Mesenchymal stem cell (in vitro differentiated cells and primary cell): ENCODE data around the gene EXOG.

ENCODE experiments used
- DNase-seq: peaks from one replicate; pipeline ENCODE4 v3.0.0-alpha.2; 2013
- H2AFZ ChIP-seq: one replicate; pipeline ENCODE4 v1.6.1; 2013; ENCODE audit warnings: low read depth, mild to moderate bottlenecking, control low read depth, inconsistent platforms, low read length, moderate library complexity
- H2AK5ac ChIP-seq: 2 replicates; pipeline ENCODE4 v1.6.1; 2013; ENCODE audit warnings: low read length, moderate library complexity, mild to moderate bottlenecking, inconsistent platforms; ENCODE audit not compliant: severe bottlenecking
- H2BK120ac ChIP-seq: one replicate; pipeline ENCODE4 v1.6.1; 2013; ENCODE audit warnings: low read depth, mild to moderate bottlenecking, inconsistent platforms, low read length, moderate library complexity
- H2BK12ac ChIP-seq, 2 experiments: one replicate each; pipeline ENCODE4 v1.6.1; 2013; ENCODE audit warnings: inconsistent platforms in 2 of 2, low read length in 2 of 2, mild to moderate bottlenecking in 2 of 2, moderate library complexity in 2 of 2, control low read depth in 1 of 2
- H2BK15ac ChIP-seq: one replicate; pipeline ENCODE4 v1.6.1; 2013; ENCODE audit warnings: mild to moderate bottlenecking, low read depth, inconsistent platforms; ENCODE audit not compliant: poor library complexity, severe bottlenecking
- H2BK5ac ChIP-seq: 2 replicates; pipeline ENCODE4 v1.6.1; 2013; ENCODE audit warnings: low read depth, mild to moderate bottlenecking, low read length, control low read depth, inconsistent platforms; ENCODE audit not compliant: poor library complexity, severe bottlenecking
- H3K14ac ChIP-seq, 2 experiments: one replicate each; pipeline ENCODE4 v1.6.1; 2013; ENCODE audit warnings: inconsistent platforms in 2 of 2, low read length in 2 of 2, control low read depth in 1 of 2, mild to moderate bottlenecking in 1 of 2, moderate library complexity in 1 of 2
- H3K18ac ChIP-seq, 2 experiments: one replicate each; pipeline ENCODE4 v1.6.1; 2013; ENCODE audit warnings: inconsistent platforms in 2 of 2, low read length in 2 of 2, control low read depth in 1 of 2, low read depth in 1 of 2, mild to moderate bottlenecking in 1 of 2
- H3K23ac ChIP-seq, 2 experiments: one replicate each; pipeline ENCODE4 v1.6.1; 2013; ENCODE audit warnings: inconsistent platforms in 2 of 2, low read length in 2 of 2, mild to moderate bottlenecking in 2 of 2, moderate library complexity in 2 of 2, control low read depth in 1 of 2
- H3K27ac ChIP-seq: 2 replicates; pipeline ENCODE4 v1.5.1; 2013; ENCODE audit warnings: mild to moderate bottlenecking, moderate library complexity, low read length, control low read depth, inconsistent platforms; ENCODE audit not compliant: poor library complexity, severe bottlenecking
- H3K27me3 ChIP-seq, 2 experiments: 2 replicates each; pipeline versions ENCODE4 v1.6.1 to v1.7.0; 2013; ENCODE audit warnings: low read length in 2 of 2, mild to moderate bottlenecking in 2 of 2, moderate library complexity in 2 of 2, control low read depth in 1 of 2, inconsistent platforms in 1 of 2; ENCODE audit not compliant: control insufficient read depth in 1 of 2, insufficient read depth in 1 of 2
- H3K36me3 ChIP-seq, 2 experiments: 2 replicates each; pipeline versions ENCODE4 v1.6.1 to v1.7.0; 2013; ENCODE audit warnings: low read length in 2 of 2, control low read depth in 1 of 2, inconsistent platforms in 1 of 2, low read depth in 1 of 2, mild to moderate bottlenecking in 1 of 2; ENCODE audit not compliant: insufficient read depth in 2 of 2, control insufficient read depth in 1 of 2
- H3K4ac ChIP-seq, 2 experiments: one replicate each; pipeline ENCODE4 v1.6.1; 2013; ENCODE audit warnings: inconsistent platforms in 2 of 2, low read length in 2 of 2, mild to moderate bottlenecking in 2 of 2, moderate library complexity in 2 of 2, control low read depth in 1 of 2, low read depth in 1 of 2
- H3K4me1 ChIP-seq: 2 replicates; pipeline ENCODE4 v1.6.1; 2013; ENCODE audit warnings: low read depth, low read length, control low read depth; ENCODE audit not compliant: control insufficient read depth, insufficient read depth
- H3K4me2 ChIP-seq: 2 replicates; pipeline ENCODE4 v1.6.1; 2013; ENCODE audit warnings: low read length, mild to moderate bottlenecking, inconsistent platforms; ENCODE audit not compliant: poor library complexity, severe bottlenecking
- H3K4me3 ChIP-seq, 2 experiments: 2 replicates each; pipeline versions ENCODE4 v1.5.1 to v1.7.0; 2013; ENCODE audit warnings: low read length in 2 of 2, mild to moderate bottlenecking in 2 of 2, control low read depth in 1 of 2, low read depth in 1 of 2; ENCODE audit not compliant: insufficient read depth in 1 of 2
- H3K79me1 ChIP-seq: replicated peaks from 2 replicates; pipeline ENCODE4 v1.6.1; 2013; ENCODE audit warnings: mild to moderate bottlenecking, control low read depth, low read length, inconsistent platforms; ENCODE audit not compliant: poor library complexity, severe bottlenecking
- H3K9ac ChIP-seq: 2 replicates; pipeline ENCODE4 v1.7.0; 2013; ENCODE audit warnings: mild to moderate bottlenecking, low read length, moderate library complexity
- H3K9me3 ChIP-seq: 2 replicates; pipeline ENCODE4 v1.7.0; 2013; ENCODE audit warnings: mild to moderate bottlenecking, low read length; ENCODE audit not compliant: control insufficient read depth
- H4K8ac ChIP-seq: one replicate; pipeline ENCODE4 v1.6.1; 2013; ENCODE audit warnings: inconsistent platforms, mild to moderate bottlenecking, low read length, moderate library complexity
- H4K91ac ChIP-seq: one replicate; pipeline ENCODE4 v1.6.1; 2013; ENCODE audit warnings: mild to moderate bottlenecking, low read length, inconsistent platforms
- WGBS: methylation state at CpG from one replicate; pipeline ENCODE4 v1.1.7; 2013; ENCODE audit warnings: mixed read lengths; 5-methylcytosine and 5-hydroxymethylcytosine counted together

EXOG gene

GRCh38 chr3:38532529-38532928 lies 36.4 kb downstream of the EXOG start:
- Histone ChIP-seq H2BK12ac (no peak overlapping the region), H3K9ac (no peak overlapping the region), H2AFZ (no peak overlapping the region), H4K8ac (peak overlapping the region; percentile 29), H3K14ac (no peak overlapping the region), H3K4me3 (no peak overlapping the region), H3K27me3 (no peaks in the 10 kb centered on the region), H2BK120ac (no peak overlapping the region), H3K36me3 (peaks cover 18 to 32% of the 10 kb centered on the region in 2 experiments), H3K23ac (no peak overlapping the region), H2BK15ac (no peak overlapping the region), H2BK5ac (no peak overlapping the region), H3K27ac (no peak overlapping the region), H2AK5ac (no peak overlapping the region), H3K4me1 (peaks cover 2% of the 10 kb centered on the region), H4K91ac (no peak overlapping the region), H3K18ac (no peak overlapping the region), H3K4ac (no peak overlapping the region), H3K9me3 (peaks cover 10% of the 10 kb centered on the region), H3K4me2 (no peak overlapping the region), H3K79me1 (peaks cover 4% of the 10 kb centered on the region)
- no peak for DNase-seq
- WGBS: 62% methylated on average over 2 of the region's 3 CpGs

- no peak overlapping the region for H3K23ac ChIP-seq
- H3K9ac ChIP-seq: no peak overlapping the region
- H3K18ac ChIP-seq: no peak overlapping the region
- no peaks in the 10 kb centered on the region for H3K27me3 ChIP-seq
- H3K9me3 ChIP-seq: peaks cover 10% of the 10 kb centered on the region
- no peak overlapping the region for H2BK120ac ChIP-seq
- no peak overlapping the region for H3K4me3 ChIP-seq
- H3K36me3 ChIP-seq: peaks cover 13 to 27% of the 10 kb centered on the region in 2 experiments
- no peak overlapping the region for H2BK15ac ChIP-seq
- H2BK5ac ChIP-seq: no peak overlapping the region
- H3K14ac ChIP-seq: no peak overlapping the region
- H3K4ac ChIP-seq: no peak overlapping the region
- 61% methylated on average over 12 of the region's 13 CpGs for WGBS
- peaks cover under 1% of the 10 kb centered on the region for H3K4me1 ChIP-seq
- H4K8ac ChIP-seq: peak overlapping the region; percentile 36
- H3K27ac ChIP-seq: no peak overlapping the region
- no peak for DNase-seq
- no peak overlapping the region for H3K4me2 ChIP-seq
- no peak overlapping the region for H2BK12ac ChIP-seq
- H2AK5ac ChIP-seq: no peak overlapping the region
- H3K79me1 ChIP-seq: peaks cover 4% of the 10 kb centered on the region
- no peak overlapping the region for H2AFZ ChIP-seq
- no peak overlapping the region for H4K91ac ChIP-seq
These were observed 37.3 kb downstream of the EXOG start for GRCh38 chr3:38533285-38533976.

DNA sequence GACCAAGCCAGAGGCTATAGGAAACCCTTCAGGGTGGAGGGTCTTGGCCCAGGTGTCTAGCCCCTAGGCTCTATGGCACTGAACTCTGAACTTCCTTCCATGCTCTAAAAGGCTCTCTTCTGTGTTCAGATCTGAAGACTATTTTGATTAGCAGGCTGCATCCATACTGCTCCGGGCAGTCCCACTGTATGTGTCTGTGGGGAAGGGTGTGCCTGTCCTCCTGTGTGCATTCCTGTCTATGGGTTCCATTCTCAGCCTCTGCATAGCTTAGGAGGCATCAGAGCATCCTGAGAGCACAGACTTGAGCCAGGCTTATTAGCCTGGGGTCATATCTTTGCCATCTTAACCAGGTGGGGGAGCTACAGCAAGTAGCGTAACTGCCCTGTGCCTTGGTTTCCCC lies 38.0 kb downstream of the EXOG start:
- peaks cover 11 to 27% of the 10 kb centered on the region in 2 experiments for H3K36me3 ChIP-seq
- H2BK15ac ChIP-seq: no peak overlapping the region
- H4K91ac ChIP-seq: no peak overlapping the region
- peaks cover 4% of the 10 kb centered on the region for H3K79me1 ChIP-seq
- H3K27ac ChIP-seq: no peak overlapping the region
- H3K23ac ChIP-seq: no peak overlapping the region
- H3K27me3 ChIP-seq: no peaks in the 10 kb centered on the region
- 100% methylated on average over 1 of the region's 2 CpGs for WGBS
- H2BK120ac ChIP-seq: no peak overlapping the region
- H3K4me2 ChIP-seq: no peak overlapping the region
- H3K14ac ChIP-seq: no peak overlapping the region
- H2AFZ ChIP-seq: no peak overlapping the region
- H3K9ac ChIP-seq: no peak overlapping the region
- H2BK5ac ChIP-seq: no peak overlapping the region
- DNase-seq: no peak
- H2BK12ac ChIP-seq: no peak overlapping the region
- H3K18ac ChIP-seq: no peak overlapping the region
- peaks cover 10% of the 10 kb centered on the region for H3K9me3 ChIP-seq
- H2AK5ac ChIP-seq: no peak overlapping the region
- no peak overlapping the region for H4K8ac ChIP-seq
- no peak overlapping the region for H3K4me3 ChIP-seq
- no peak overlapping the region for H3K4ac ChIP-seq
- peaks cover 4% of the 10 kb centered on the region for H3K4me1 ChIP-seq

- Histone ChIP-seq H2BK120ac (no peak overlapping the region), H3K9ac (no peak overlapping the region), H3K4ac (no peak overlapping the region), H2BK5ac (no peak overlapping the region), H3K4me3 (no peak overlapping the region), H4K91ac (no peak overlapping the region), H3K9me3 (peaks cover 10% of the 10 kb centered on the region), H3K79me1 (peaks cover 4% of the 10 kb centered on the region), H2AK5ac (no peak overlapping the region), H3K27me3 (no peaks in the 10 kb centered on the region), H2AFZ (no peak overlapping the region), H4K8ac (no peak overlapping the region), H3K4me2 (no peak overlapping the region), H2BK12ac (no peak overlapping the region), H3K27ac (no peak overlapping the region), H3K4me1 (peaks cover 6% of the 10 kb centered on the region), H3K36me3 (peaks cover 11 to 27% of the 10 kb centered on the region in 2 experiments), H2BK15ac (no peak overlapping the region), H3K14ac (no peak overlapping the region), H3K18ac (no peak overlapping the region), H3K23ac (no peak overlapping the region)
- WGBS: no CpG with 5 or more reads among the region's 7 CpGs
- no peak for DNase-seq
These were observed 38.5 kb downstream of the EXOG start for GRCh38 chr3:38534604-38535003.
